ENCODE results near the gene CIAO3. TPM values are rescaled to one million over a fixed set of nuclear protein-coding genes. Genes with fewer than 3 reads are reported as not detected.

Gene CIAO3
- total RNA-seq, 2 experiments from 2014 or later: 33.3 to 38.2 TPM

- Histone ChIP-seq H3K27ac (ENCODE audit: low read depth in 1 of 2, low read length in 2 of 2) (no peak overlapping the region), H3K36me3 (ENCODE audit: insufficient read depth, low read length) (peaks cover 54% of the 10 kb centered on the region), H3K27me3 (ENCODE audit: control insufficient read depth in 1 of 2, insufficient read depth in 2 of 2, low read length in 2 of 2) (no peaks in the 10 kb centered on the region), H3K4me3 (ENCODE audit: low read length) (no peak overlapping the region), H3K4me1 (ENCODE audit: insufficient read depth, low read length) (peaks cover 20% of the 10 kb centered on the region), H3K9me3 (ENCODE audit: control insufficient read depth in 1 of 2, insufficient read depth in 1 of 2, low read length in 2 of 2) (no peaks in the 10 kb centered on the region)
- Mint-ChIP-seq H3K36me3 (ENCODE audit: low read depth) (peaks cover 33% of the 10 kb centered on the region), H3K4me3 (peak overlapping the region; percentile 63), H3K9me3 (no peaks in the 10 kb centered on the region), H3K4me1 (ENCODE audit: low read depth) (no peaks in the 10 kb centered on the region), H3K27ac (no peak overlapping the region), H3K27me3 (no peaks in the 10 kb centered on the region)
- DNase-seq (peak in 1 of 14 experiments; percentile 17), ATAC-seq (ENCODE audit: poor library complexity) (no peak)
- intact Hi-C loops (cut with DNase I, micrococcal nuclease): no loop called here
- ChIA-PET POLR2A (interaction anchor here (1.0 kb wide), 1 partner anchor 15 kb away, joined by 3 read pairs; no protein-coding TSS in a partner anchor), CTCF (no interaction called here)
- TF ChIP-seq CTCF (IDR thresholded peaks at IDR 0.05): no peak
Observed at GRCh38 chr16:736936-737481, 3.8 kb downstream of the CIAO3 start.

GRCh38 chr16:735982-736453 lies 4.8 kb downstream of the CIAO3 start:
- H3K4me1 Mint-ChIP-seq (ENCODE audit: low read depth): no peaks in the 10 kb centered on the region
- no peaks in the 10 kb centered on the region for H3K27me3 Mint-ChIP-seq
- CTCF ChIA-PET: no interaction called here
- intact Hi-C loops (cut with DNase I, micrococcal nuclease): no loop called here
- peaks cover 33% of the 10 kb centered on the region for H3K36me3 Mint-ChIP-seq (ENCODE audit: low read depth)
- H3K9me3 ChIP-seq (ENCODE audit: control insufficient read depth in 1 of 2, insufficient read depth in 1 of 2, low read length in 2 of 2): no peaks in the 10 kb centered on the region
- H3K4me3 ChIP-seq (ENCODE audit: low read length): no peak overlapping the region
- H3K27me3 ChIP-seq (ENCODE audit: control insufficient read depth in 1 of 2, insufficient read depth in 2 of 2, low read length in 2 of 2): no peaks in the 10 kb centered on the region
- H3K4me1 ChIP-seq (ENCODE audit: insufficient read depth, low read length): peaks cover 15% of the 10 kb centered on the region
- ATAC-seq (ENCODE audit: poor library complexity) (no peak), DNase-seq (peak in 1 of 14 experiments; percentile 5)
- H3K27ac Mint-ChIP-seq: no peak overlapping the region
- no peak overlapping the region for H3K27ac ChIP-seq (ENCODE audit: low read depth in 1 of 2, low read length in 2 of 2)
- no peak overlapping the region for H3K4me3 Mint-ChIP-seq
- no peak for TF ChIP-seq CTCF (IDR thresholded peaks at IDR 0.05)
- no peaks in the 10 kb centered on the region for H3K9me3 Mint-ChIP-seq
- POLR2A ChIA-PET: interaction anchor here (1.0 kb wide), 1 partner anchor 14 kb away, joined by 3 read pairs; no protein-coding TSS in a partner anchor
- peaks cover 54% of the 10 kb centered on the region for H3K36me3 ChIP-seq (ENCODE audit: insufficient read depth, low read length)

- H3K4me1 Mint-ChIP-seq (ENCODE audit: low read depth): no peaks in the 10 kb centered on the region
- H3K4me3 Mint-ChIP-seq: no peak overlapping the region
- no peaks in the 10 kb centered on the region for H3K9me3 Mint-ChIP-seq
- H3K27me3 ChIP-seq (ENCODE audit: control insufficient read depth in 1 of 2, insufficient read depth in 2 of 2, low read length in 2 of 2): no peaks in the 10 kb centered on the region
- peaks cover 9% of the 10 kb centered on the region for H3K4me1 ChIP-seq (ENCODE audit: insufficient read depth, low read length)
- intact Hi-C loops (cut with DNase I, micrococcal nuclease): no loop called here
- POLR2A ChIA-PET: no interaction called here
- H3K27ac ChIP-seq (ENCODE audit: low read depth in 1 of 2, low read length in 2 of 2): no peak overlapping the region
- H3K36me3 ChIP-seq (ENCODE audit: insufficient read depth, low read length): peaks cover 54% of the 10 kb centered on the region
- no peak overlapping the region for H3K27ac Mint-ChIP-seq
- H3K9me3 ChIP-seq (ENCODE audit: control insufficient read depth in 1 of 2, insufficient read depth in 1 of 2, low read length in 2 of 2): no peaks in the 10 kb centered on the region
- CTCF ChIA-PET: no interaction called here
- DNase-seq (peak in 1 of 14 experiments; percentile 12), ATAC-seq (ENCODE audit: poor library complexity) (no peak)
- no peak for TF ChIP-seq CTCF (IDR thresholded peaks at IDR 0.05)
- H3K36me3 Mint-ChIP-seq (ENCODE audit: low read depth): peaks cover 33% of the 10 kb centered on the region
- H3K4me3 ChIP-seq (ENCODE audit: low read length): no peak overlapping the region
- H3K27me3 Mint-ChIP-seq: no peaks in the 10 kb centered on the region
Observed at GRCh38 chr16:734981-735881, 5.6 kb downstream of the CIAO3 start.
